Fibroblast of lung (primary cell): ENCODE data around the gene PCAT7. TPM values are rescaled to one million over a fixed set of nuclear protein-coding genes. Genes with fewer than 3 reads are reported as not detected.

ENCODE experiments used
- DNase-seq, 2 donors: peaks; one replicate each; pipeline versions ENCODE4 v3.0.0 to v3.0.0-alpha.2; 2010; ENCODE audit warnings: low read depth in 2 of 2
- H2AFZ ChIP-seq: 2 replicates; pipeline ENCODE4 v1.5.1; 2012; ENCODE audit warnings: low read length, control low read depth, inconsistent platforms
- H3K27ac ChIP-seq: 2 replicates; pipeline ENCODE4 v1.5.1; 2011; ENCODE audit warnings: low read length, control low read depth; ENCODE audit not compliant: insufficient read depth
- H3K27me3 ChIP-seq: 2 replicates; pipeline ENCODE4 v1.5.1; 2011; ENCODE audit warnings: mild to moderate bottlenecking, low read length; ENCODE audit not compliant: control insufficient read depth, insufficient read depth
- H3K36me3 ChIP-seq: 2 replicates; pipeline ENCODE4 v1.5.1; 2011; ENCODE audit warnings: low read length; ENCODE audit not compliant: control insufficient read depth, insufficient read depth
- H3K4me1 ChIP-seq: 2 replicates; pipeline ENCODE4 v1.5.1; 2011; ENCODE audit warnings: low read length; ENCODE audit not compliant: control insufficient read depth, insufficient read depth; ENCODE audit errors: extremely low read depth
- H3K4me2 ChIP-seq: 2 replicates; pipeline ENCODE4 v1.5.1; 2011; ENCODE audit warnings: low read length, control low read depth; ENCODE audit not compliant: insufficient read depth; ENCODE audit errors: extremely low read depth
- H3K4me3 ChIP-seq, 4 experiments: fragments of 200-600 bp in 1 of 4; sonication (generic) in 1 of 4; replicated peaks in 1 of 4; 2 replicates each; pipeline ENCODE4 v1.5.1; 2011 to 2016; ENCODE audit warnings: low read length in 4 of 4, low read depth in 3 of 4, mild to moderate bottlenecking in 3 of 4, control low read depth in 2 of 4, inconsistent platforms in 1 of 4, mixed read lengths in 1 of 4; ENCODE audit not compliant: insufficient read depth in 1 of 4; ENCODE audit errors: control extremely low read depth in 1 of 4
- H3K79me2 ChIP-seq: 2 replicates; pipeline ENCODE4 v1.5.1; 2012; ENCODE audit warnings: mild to moderate bottlenecking, low read length, inconsistent platforms; ENCODE audit not compliant: control insufficient read depth, insufficient read depth
- H3K9ac ChIP-seq: 2 replicates; pipeline ENCODE4 v1.5.1; 2011; ENCODE audit warnings: mild to moderate bottlenecking, low read length, control low read depth; ENCODE audit not compliant: insufficient read depth
- H3K9me3 ChIP-seq: 2 replicates; pipeline ENCODE4 v1.5.1; 2012; ENCODE audit warnings: low read depth, low read length; ENCODE audit not compliant: control insufficient read depth, insufficient read depth
- H4K20me1 ChIP-seq: 2 replicates; pipeline ENCODE4 v1.5.1; 2011; ENCODE audit warnings: low read length; ENCODE audit not compliant: control insufficient read depth, insufficient read depth; ENCODE audit errors: extremely low read depth
- CTCF ChIP-seq, 2 donors: IDR thresholded peaks in 1 of 2; conservative IDR thresholded peaks in 1 of 2; 1 replicate in 1 of 2; 2 replicates in 1 of 2; pipeline ENCODE4 v1.5.1; 2011 to 2012; ENCODE audit warnings: low read length in 2 of 2, control low read depth in 1 of 2, inconsistent platforms in 1 of 2, low read depth in 1 of 2, mild to moderate bottlenecking in 1 of 2
- EZH2 ChIP-seq: IDR thresholded peaks from 2 replicates; pipeline ENCODE4 v1.5.1; 2012; ENCODE audit warnings: low read length, control low read depth, mild to moderate bottlenecking; ENCODE audit errors: missing control alignments
- polyA plus RNA-seq, 2 donors: library from polyadenylated mRNA; depleted of rRNA in 1 of 2; stranded (reverse) in 1 of 2; unstranded in 1 of 2; fragments of >200 nt; gene quantifications; 2 replicates each; pipeline ENCODE4 v1.2.1, GENCODE V29; 2011 to 2012; ENCODE audit warnings: missing spikeins in 1 of 2
- total RNA-seq: library from RNA; depleted of rRNA; stranded (reverse); fragments of >200 nt; gene quantifications from 2 replicates; pipeline ENCODE4 v1.2.1, GENCODE V29; 2014

PCAT7 gene
- total and polyA plus RNA-seq, 2 donors (not counting 1 experiment from before 2014, with no cell fraction given) = under 0.01 to 0.01 TPM

GRCh38 chr9:94612071-94612470, 57.2 kb downstream of the PCAT7 start:
- Histone ChIP-seq H3K4me3 (no peak overlapping the region), H3K9me3 (no peaks in the 10 kb centered on the region), H3K27ac (no peak overlapping the region)

GRCh38 chr9:94613003-94613402, 58.1 kb downstream of the PCAT7 start:
- no peak overlapping the region for H3K4me3 ChIP-seq
- no peak for TF ChIP-seq EZH2
- no peak for TF ChIP-seq CTCF (conservative IDR thresholded peaks at IDR 0.05 in 1 of 2, IDR thresholded peaks at IDR 0.05 in 1 of 2; ENCODE audit: low read depth in 1 of 2, low read length in 2 of 2)
- no peaks in the 10 kb centered on the region for H4K20me1 ChIP-seq
- H3K27me3 ChIP-seq = peaks cover 9% of the 10 kb centered on the region
- no peak overlapping the region for H2AFZ ChIP-seq
- H3K9ac ChIP-seq = no peak overlapping the region
- no peaks in the 10 kb centered on the region for H3K36me3 ChIP-seq
- no peaks in the 10 kb centered on the region for H3K79me2 ChIP-seq
- H3K27ac ChIP-seq = no peak overlapping the region
- no peak for DNase-seq
- H3K9me3 ChIP-seq = no peaks in the 10 kb centered on the region
- H3K4me1 ChIP-seq = no peaks in the 10 kb centered on the region
- H3K4me2 ChIP-seq = no peak overlapping the region

More at GRCh38 chr9:94612071-94612470, 57.2 kb downstream of the PCAT7 start:
- H3K4me2 ChIP-seq = no peak overlapping the region
- no peaks in the 10 kb centered on the region for H3K79me2 ChIP-seq
- peaks cover 10% of the 10 kb centered on the region for H3K27me3 ChIP-seq
- DNase-seq = no peak
- no peak overlapping the region for H3K9ac ChIP-seq
- H3K4me1 ChIP-seq = no peaks in the 10 kb centered on the region
- H4K20me1 ChIP-seq = no peaks in the 10 kb centered on the region
- TF ChIP-seq EZH2 = no peak
- no peak for TF ChIP-seq CTCF (conservative IDR thresholded peaks at IDR 0.05 in 1 of 2, IDR thresholded peaks at IDR 0.05 in 1 of 2; ENCODE audit: low read depth in 1 of 2, low read length in 2 of 2)
- H3K36me3 ChIP-seq = no peaks in the 10 kb centered on the region
- H2AFZ ChIP-seq = no peak overlapping the region

- Histone ChIP-seq H3K9ac (no peak overlapping the region), H3K4me3 (no peak overlapping the region), H3K9me3 (no peaks in the 10 kb centered on the region), H3K36me3 (no peaks in the 10 kb centered on the region), H2AFZ (no peak overlapping the region), H3K4me1 (no peaks in the 10 kb centered on the region), H3K27ac (no peak overlapping the region), H4K20me1 (no peaks in the 10 kb centered on the region), H3K27me3 (no peaks in the 10 kb centered on the region), H3K4me2 (no peak overlapping the region), H3K79me2 (no peaks in the 10 kb centered on the region)
- no peak for TF ChIP-seq CTCF (conservative IDR thresholded peaks at IDR 0.05 in 1 of 2, IDR thresholded peaks at IDR 0.05 in 1 of 2; ENCODE audit: low read depth in 1 of 2, low read length in 2 of 2)
- no peak for TF ChIP-seq EZH2
- DNase-seq = no peak
Observed at GRCh38 chr9:94619026-94619425, 64.1 kb downstream of the PCAT7 start.

Other genes with a start within 250 kb of the PCAT7 start
- not detected in 2 replicates for gene NUTM2F, start 226.4 kb upstream of the PCAT7 start, total RNA-seq
- gene NUTM2F, start 226.4 kb upstream of the PCAT7 start, polyA plus RNA-seq = not detected in 2 replicates
- gene FBP2, start 38.7 kb downstream of the PCAT7 start, total RNA-seq = not detected in 2 replicates
- not detected in 2 replicates for gene FBP2, start 38.7 kb downstream of the PCAT7 start, polyA plus RNA-seq
- gene FBP1, start 84.4 kb downstream of the PCAT7 start, total RNA-seq = not detected in 2 replicates
- gene FBP1, start 84.4 kb downstream of the PCAT7 start, polyA plus RNA-seq = not detected in 2 replicates
- gene AOPEP, start 171.6 kb downstream of the PCAT7 start, total RNA-seq = 66.8 and 94.1 TPM in 2 replicates
- gene AOPEP, start 171.6 kb downstream of the PCAT7 start, polyA plus RNA-seq = 33.2 and 66.1 TPM in 2 replicates